Measurements from ENCODE around the gene SCUBE1. TPM values are rescaled to one million over a fixed set of nuclear protein-coding genes. Genes with fewer than 3 reads are reported as not detected.

SCUBE1 gene
- total RNA-seq, 1 experiment from 2014 or later, result 3.9 TPM

GRCh38 chr22:43239956-43240355 lies 103.2 kb downstream of the SCUBE1 start:
- Histone ChIP-seq H3K4me1 (ENCODE audit: control insufficient read depth in 1 of 2, insufficient read depth in 2 of 2, low read length in 2 of 2) (peaks cover 3 to 5% of the 10 kb centered on the region in 2 experiments; a peak in 3 of 4 replicates), H3K4me2 (ENCODE audit: low read length) (no peak overlapping the region), H3K9me2 (ENCODE audit: insufficient read depth) (no peaks in the 10 kb centered on the region), H4K20me1 (ENCODE audit: insufficient read depth) (no peaks in the 10 kb centered on the region), H3K36me3 (ENCODE audit: control insufficient read depth in 1 of 2, insufficient read depth in 2 of 2, low read length in 2 of 2) (no peaks in the 10 kb centered on the region), H3K27ac (ENCODE audit: low read depth, low read length) (no peak overlapping the region), H3K27me3 (ENCODE audit: insufficient read depth, low read length) (no peaks in the 10 kb centered on the region), H3K4me3 (replicated peaks in 1 of 2; ENCODE audit: low read depth in 1 of 2, low read length in 2 of 2) (no peak overlapping the region), H2AFZ (ENCODE audit: low read depth, low read length, poor library complexity, severe bottlenecking) (no peak overlapping the region), H3K9ac (ENCODE audit: low read length) (no peak overlapping the region), H3K9me3 (ENCODE audit: control insufficient read depth in 1 of 2, insufficient read depth in 1 of 2, low read depth in 1 of 2, low read length in 2 of 2) (no peaks in the 10 kb centered on the region), H3K79me2 (ENCODE audit: insufficient read depth, low read length) (no peaks in the 10 kb centered on the region)
- DNase-seq (ENCODE audit: low read depth, low spot score) (no peak), ATAC-seq (no peak)
- intact Hi-C loops (cut with micrococcal nuclease), result no loop called here
- ChIA-PET RAD21 (ENCODE audit: low non-redundant PET in 1 of 2, low total read pairs in 2 of 2, uncharacterized antibody in 2 of 2, unreplicated experiment in 2 of 2) (no interaction called here), POLR2A (no interaction called here), CTCF (no interaction called here)
- BruUV-seq (replicated peaks), result no TSS peak
- TF ChIP-seq SIN3A (IDR thresholded peaks at IDR 0.05; ENCODE audit: low read depth) (no peak), EZH2phosphoT487 (IDR thresholded peaks at IDR 0.05; ENCODE audit: borderline replicate concordance) (no peak), CBX3 (IDR thresholded peaks at IDR 0.05; ENCODE audit: low read depth) (no peak), SP1 (IDR thresholded peaks at IDR 0.05; ENCODE audit: low read depth) (no peak), TCF7L2 (IDR thresholded peaks at IDR 0.05; ENCODE audit: borderline replicate concordance, extremely low read depth, insufficient read depth, insufficient read length) (no peak)

GRCh38 chr22:43239193-43239780 lies 103.9 kb downstream of the SCUBE1 start:
- Histone ChIP-seq H3K9me3 (ENCODE audit: control insufficient read depth in 1 of 2, insufficient read depth in 1 of 2, low read depth in 1 of 2, low read length in 2 of 2) (no peaks in the 10 kb centered on the region), H2AFZ (ENCODE audit: low read depth, low read length, poor library complexity, severe bottlenecking) (no peak overlapping the region), H3K4me2 (ENCODE audit: low read length) (no peak overlapping the region), H4K20me1 (ENCODE audit: insufficient read depth) (no peaks in the 10 kb centered on the region), H3K79me2 (ENCODE audit: insufficient read depth, low read length) (no peaks in the 10 kb centered on the region), H3K9me2 (ENCODE audit: insufficient read depth) (no peaks in the 10 kb centered on the region), H3K4me3 (replicated peaks in 1 of 2; ENCODE audit: low read depth in 1 of 2, low read length in 2 of 2) (no peak overlapping the region), H3K4me1 (ENCODE audit: control insufficient read depth in 1 of 2, insufficient read depth in 2 of 2, low read length in 2 of 2) (no peaks in the 10 kb centered on the region), H3K27ac (ENCODE audit: low read depth, low read length) (no peak overlapping the region), H3K36me3 (ENCODE audit: control insufficient read depth in 1 of 2, insufficient read depth in 2 of 2, low read length in 2 of 2) (no peaks in the 10 kb centered on the region), H3K9ac (ENCODE audit: low read length) (no peak overlapping the region), H3K27me3 (ENCODE audit: insufficient read depth, low read length) (no peaks in the 10 kb centered on the region)
- POLR2A ChIA-PET, result no interaction called here
- DNase-seq (ENCODE audit: low read depth, low spot score), result no peak
- intact Hi-C loops (cut with micrococcal nuclease), result no loop called here
- TF ChIP-seq YY1 (IDR thresholded peaks at IDR 0.05; ENCODE audit: extremely low read depth, insufficient replicate concordance, low read depth, low read length) (no peak), SP1 (IDR thresholded peaks at IDR 0.05; ENCODE audit: low read depth) (no peak), POLR2AphosphoS5 (IDR thresholded peaks at IDR 0.05; ENCODE audit: low read depth, low read length) (no peak), CBX3 (IDR thresholded peaks at IDR 0.05; ENCODE audit: low read depth) (no peak), TCF7L2 (IDR thresholded peaks at IDR 0.05; ENCODE audit: borderline replicate concordance, extremely low read depth, insufficient read depth, insufficient read length) (no peak), ELF1 (IDR thresholded peaks at IDR 0.05; ENCODE audit: borderline replicate concordance, low read depth) (no peak)
- TF ChIP-seq, protein P1, sequence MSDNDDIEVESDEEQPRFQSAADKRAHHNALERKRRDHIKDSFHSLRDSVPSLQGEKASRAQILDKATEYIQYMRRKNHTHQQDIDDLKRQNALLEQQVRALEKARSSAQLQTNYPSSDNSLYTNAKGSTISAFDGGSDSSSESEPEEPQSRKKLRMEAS (IDR thresholded peaks at IDR 0.05), result no peak
- TF ChIP-seq, protein P2, sequence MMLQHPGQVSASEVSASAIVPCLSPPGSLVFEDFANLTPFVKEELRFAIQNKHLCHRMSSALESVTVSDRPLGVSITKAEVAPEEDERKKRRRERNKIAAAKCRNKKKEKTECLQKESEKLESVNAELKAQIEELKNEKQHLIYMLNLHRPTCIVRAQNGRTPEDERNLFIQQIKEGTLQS (IDR thresholded peaks at IDR 0.05), result no peak
- no peak for ATAC-seq
- CTCF ChIA-PET, result no interaction called here
- RAD21 ChIA-PET (ENCODE audit: low non-redundant PET in 1 of 2, low total read pairs in 2 of 2, uncharacterized antibody in 2 of 2, unreplicated experiment in 2 of 2), result no interaction called here
- no TSS peak for BruUV-seq (replicated peaks)

Measured in HCT116 (cell line).